ENCODE data around the gene MOB1B. TPM values are rescaled to one million over a fixed set of nuclear protein-coding genes. Genes with fewer than 3 reads are reported as not detected.
A peak's percentile ranks its signal among the peaks of the same experiment; 100 is the strongest.
"Not testable (repeated sequence)": the region's sequence is repeated elsewhere in the genome, so short reads cannot be mapped to it uniquely, and the experiment has no call there.

MOB1B gene
- total and polyA plus RNA-seq, 5 donors, result 5.6 to 26.2 (median 18.7) TPM

- Histone ChIP-seq H3K27me3 (ENCODE audit: control insufficient read depth, insufficient read depth) (no peaks in the 10 kb centered on the region), H3K4me1 (ENCODE audit: control insufficient read depth, insufficient read depth, low read length) (no peaks in the 10 kb centered on the region), H3K9me3 (ENCODE audit: control insufficient read depth, low read length) (no peaks in the 10 kb centered on the region), H3K4me3 (ENCODE audit: low read length) (no peak overlapping the region), H3K27ac (ENCODE audit: low read length) (no peak overlapping the region)
- 65% methylated on average over 6 of the region's 6 CpGs for WGBS
- DNase-seq, result no peak
- intact Hi-C loops (cut with DNase I), result no loop called here
- ATAC-seq, result peak in 1 of 2 donors; percentile 43
These were observed 17.0 kb upstream of the MOB1B start for GRCh38 chr4:70885174-70885573.

- Histone ChIP-seq H3K9me3 (ENCODE audit: control insufficient read depth, low read length) (no peaks in the 10 kb centered on the region), H3K27ac (ENCODE audit: low read length) (no peak overlapping the region), H3K27me3 (ENCODE audit: control insufficient read depth, insufficient read depth) (no peaks in the 10 kb centered on the region), H3K4me3 (ENCODE audit: low read length) (no peak overlapping the region), H3K4me1 (ENCODE audit: control insufficient read depth, insufficient read depth, low read length) (no peaks in the 10 kb centered on the region)
- ATAC-seq, result peak; percentile 75 to 82
- WGBS, result 78% methylated on average over 11 of the region's 11 CpGs
- peak; percentile 40 to 73 (median 60) for DNase-seq
- intact Hi-C loops (cut with DNase I), result no loop called here
These were observed 9.9 kb upstream of the MOB1B start for GRCh38 chr4:70892086-70892769.

GRCh38 chr4:70893790-70894189, 8.4 kb upstream of the MOB1B start:
- Histone ChIP-seq H3K27me3 (ENCODE audit: control insufficient read depth, insufficient read depth) (no peaks in the 10 kb centered on the region), H3K4me1 (ENCODE audit: control insufficient read depth, insufficient read depth, low read length) (no peaks in the 10 kb centered on the region), H3K27ac (ENCODE audit: low read length) (no peak overlapping the region), H3K4me3 (ENCODE audit: low read length) (no peak overlapping the region), H3K9me3 (ENCODE audit: control insufficient read depth, low read length) (no peaks in the 10 kb centered on the region)
- no peak for ATAC-seq
- intact Hi-C loops (cut with DNase I), result no loop called here
- WGBS, result 80% methylated on average over 7 of the region's 7 CpGs
- DNase-seq, result no peak

GRCh38 chr4:70895405-70895804, 6.8 kb upstream of the MOB1B start:
- DNase-seq (no peak), ATAC-seq (peak; percentile 78 to 90)
- Histone ChIP-seq H3K4me1 (ENCODE audit: control insufficient read depth, insufficient read depth, low read length) (no peaks in the 10 kb centered on the region), H3K27ac (ENCODE audit: low read length) (no peak overlapping the region), H3K4me3 (ENCODE audit: low read length) (no peak overlapping the region), H3K27me3 (ENCODE audit: control insufficient read depth, insufficient read depth) (no peaks in the 10 kb centered on the region), H3K9me3 (ENCODE audit: control insufficient read depth, low read length) (no peaks in the 10 kb centered on the region)
- intact Hi-C loops (cut with DNase I), result no loop called here
- 43% methylated on average over 2 of the region's 2 CpGs for WGBS

GRCh38 chr4:70895811-70896491, 6.2 kb upstream of the MOB1B start:
- intact Hi-C loops (cut with DNase I), result no loop called here
- H3K27me3 ChIP-seq (ENCODE audit: control insufficient read depth, insufficient read depth), result no peaks in the 10 kb centered on the region
- peak overlapping the region; percentile 56 for H3K27ac ChIP-seq (ENCODE audit: low read length)
- H3K4me1 ChIP-seq (ENCODE audit: control insufficient read depth, insufficient read depth, low read length), result no peaks in the 10 kb centered on the region
- peak; percentile 31 to 34 for ATAC-seq
- H3K9me3 ChIP-seq (ENCODE audit: control insufficient read depth, low read length), result no peaks in the 10 kb centered on the region
- 21% methylated on average over 5 of the region's 5 CpGs for WGBS
- DNase-seq, result no peak
- H3K4me3 ChIP-seq (ENCODE audit: low read length), result no peak overlapping the region

GRCh38 chr4:70898581-70898980, 3.6 kb upstream of the MOB1B start:
- DNase-seq; H3K27me3 ChIP-seq (ENCODE audit: control insufficient read depth, insufficient read depth); intact Hi-C loops (cut with DNase I); H3K4me3 ChIP-seq (ENCODE audit: low read length); H3K4me1 ChIP-seq (ENCODE audit: control insufficient read depth, insufficient read depth, low read length); H3K27ac ChIP-seq (ENCODE audit: low read length); H3K9me3 ChIP-seq (ENCODE audit: control insufficient read depth, low read length); ATAC-seq: not testable (repeated sequence)
- 95% methylated on average over 6 of the region's 6 CpGs for WGBS

GRCh38 chr4:70901607-70901983, 574 bp upstream of the MOB1B start:
- H3K27ac ChIP-seq (ENCODE audit: low read length), result peak overlapping the region; percentile 92
- WGBS, result 25% methylated on average over 8 of the region's 8 CpGs
- H3K4me1 ChIP-seq (ENCODE audit: control insufficient read depth, insufficient read depth, low read length), result peaks cover 1% of the 10 kb centered on the region
- intact Hi-C loops (cut with DNase I), result loop anchor here in 2 of 4 donors (5.0 kb wide), 1 partner anchor 64 kb away; the partner anchor contains the start of gene GRSF1 (in 2 of the 2)
- no peaks in the 10 kb centered on the region for H3K27me3 ChIP-seq (ENCODE audit: control insufficient read depth, insufficient read depth)
- DNase-seq, result no peak
- ATAC-seq, result no peak
- H3K4me3 ChIP-seq (ENCODE audit: low read length), result peak overlapping the region; percentile 86
- H3K9me3 ChIP-seq (ENCODE audit: control insufficient read depth, low read length), result no peaks in the 10 kb centered on the region

GRCh38 chr4:70902577-70903290, 565 bp downstream of the MOB1B start:
- Histone ChIP-seq H3K4me1 (ENCODE audit: control insufficient read depth, insufficient read depth, low read length) (peaks cover 1% of the 10 kb centered on the region), H3K27me3 (ENCODE audit: control insufficient read depth, insufficient read depth) (no peaks in the 10 kb centered on the region), H3K27ac (ENCODE audit: low read length) (peak overlapping the region; percentile 92), H3K4me3 (ENCODE audit: low read length) (peak overlapping the region; percentile 86), H3K9me3 (ENCODE audit: control insufficient read depth, low read length) (no peaks in the 10 kb centered on the region)
- intact Hi-C loops (cut with DNase I), result loop anchor here in 2 of 4 donors (5.0 kb wide), 1 partner anchor 65 kb away; the partner anchor contains the start of gene GRSF1 (in 2 of the 2)
- WGBS, result under 1% methylated on average over 48 of the region's 48 CpGs
- peak; percentile 84 for ATAC-seq
- no peak for DNase-seq

- no peaks in the 10 kb centered on the region for H3K27me3 ChIP-seq (ENCODE audit: control insufficient read depth, insufficient read depth)
- intact Hi-C loops (cut with DNase I), result loop anchor here in 2 of 4 donors (5.0 kb wide), 1 partner anchor 66 kb away; the partner anchor contains the start of gene GRSF1 (in 2 of the 2)
- ATAC-seq (peak in 1 of 2 donors; percentile 27), DNase-seq (no peak)
- no peaks in the 10 kb centered on the region for H3K9me3 ChIP-seq (ENCODE audit: control insufficient read depth, low read length)
- WGBS, result 2% methylated on average over 5 of the region's 5 CpGs
- peaks cover 1% of the 10 kb centered on the region for H3K4me1 ChIP-seq (ENCODE audit: control insufficient read depth, insufficient read depth, low read length)
- H3K27ac ChIP-seq (ENCODE audit: low read length), result peak overlapping the region; percentile 92
- H3K4me3 ChIP-seq (ENCODE audit: low read length), result peak overlapping the region; percentile 86
These were observed 1.1 kb downstream of the MOB1B start for GRCh38 chr4:70903291-70903603.

GRCh38 chr4:70908993-70909556, 6.9 kb downstream of the MOB1B start:
- DNase-seq, result no peak
- WGBS, result 91% methylated on average over 3 of the region's 3 CpGs
- H3K4me3 ChIP-seq (ENCODE audit: low read length), result no peak overlapping the region
- no peak overlapping the region for H3K27ac ChIP-seq (ENCODE audit: low read length)
- H3K27me3 ChIP-seq (ENCODE audit: control insufficient read depth, insufficient read depth), result no peaks in the 10 kb centered on the region
- no peaks in the 10 kb centered on the region for H3K9me3 ChIP-seq (ENCODE audit: control insufficient read depth, low read length)
- intact Hi-C loops (cut with DNase I), result no loop called here
- no peaks in the 10 kb centered on the region for H3K4me1 ChIP-seq (ENCODE audit: control insufficient read depth, insufficient read depth, low read length)
- no peak for ATAC-seq

GRCh38 chr4:70914000-70914399, 11.8 kb downstream of the MOB1B start:
- H3K9me3 ChIP-seq (ENCODE audit: control insufficient read depth, low read length), result no peaks in the 10 kb centered on the region
- DNase-seq (no peak), ATAC-seq (no peak)
- no peaks in the 10 kb centered on the region for H3K27me3 ChIP-seq (ENCODE audit: control insufficient read depth, insufficient read depth)
- H3K4me1 ChIP-seq (ENCODE audit: control insufficient read depth, insufficient read depth, low read length), result no peaks in the 10 kb centered on the region
- intact Hi-C loops (cut with DNase I), result no loop called here
- no peak overlapping the region for H3K4me3 ChIP-seq (ENCODE audit: low read length)
- H3K27ac ChIP-seq (ENCODE audit: low read length), result no peak overlapping the region
- 97% methylated on average over 2 of the region's 2 CpGs for WGBS

All from right cardiac atrium (tissue), 5 donors.